Right lung (tissue), 5 donors: Measurements from ENCODE around the gene PPP1R11. TPM values are rescaled to one million over a fixed set of nuclear protein-coding genes. Genes with fewer than 3 reads are reported as not detected.

Experiments used
- DNase-seq, 2 donors: peaks; one replicate each; pipeline ENCODE4 v3.0.0-alpha.2; 2013
- polyA plus RNA-seq, 5 donors: library from polyadenylated mRNA; unstranded; fragments of 120-200 nt; gene quantifications; one replicate each; pipeline versions ENCODE4 v1.2.1 to v1.2.3, GENCODE V29; 2013; ENCODE audit warnings: inconsistent platforms in 1 of 5, low replicate concordance in 1 of 5; ENCODE audit not compliant: insufficient read length in 5 of 5, insufficient read depth in 1 of 5

PPP1R11 gene
- polyA plus RNA-seq, 5 donors, result 55.4 to 59.6 (median 57.2) TPM

GRCh38 chr6:30060606-30061091 is 6.3 kb upstream of the PPP1R11 start:
- no peak for DNase-seq

DNA sequence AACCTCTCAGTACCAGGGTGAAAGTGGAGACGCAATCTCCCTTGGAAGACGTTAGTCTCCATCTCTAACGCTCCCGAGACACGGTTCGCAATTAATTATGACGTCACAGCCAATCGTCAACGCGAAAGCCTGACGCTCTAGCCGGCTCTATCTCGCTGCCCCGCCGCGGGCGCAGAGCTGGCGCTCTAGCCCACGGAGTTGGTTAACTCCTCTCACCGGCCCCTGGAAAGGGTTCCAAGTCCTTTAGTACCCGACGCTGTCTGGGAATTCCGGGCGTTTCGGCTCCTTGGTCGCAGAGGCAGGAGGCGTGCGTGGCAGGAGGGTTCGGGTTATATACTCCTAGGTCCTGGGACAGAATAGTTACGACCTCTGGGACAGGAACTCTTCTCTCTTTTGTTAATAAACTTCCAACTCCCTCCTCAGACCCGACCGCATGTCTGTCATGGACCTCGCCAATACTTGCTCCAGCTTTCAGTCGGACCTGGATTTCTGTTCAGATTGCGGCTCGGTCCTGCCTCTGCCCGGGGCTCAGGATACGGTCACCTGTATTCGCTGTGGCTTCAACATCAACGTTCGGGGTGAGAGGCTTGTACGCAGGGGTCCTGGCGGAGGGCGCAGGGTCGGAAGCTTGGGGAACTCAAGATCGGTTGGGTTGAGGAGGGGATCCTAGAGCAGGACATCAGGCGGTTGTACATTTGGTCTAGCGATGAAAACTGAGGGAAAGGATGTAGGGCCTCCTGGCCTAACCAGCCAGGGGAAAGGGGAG is 5.7 kb upstream of the PPP1R11 start, which contains the start of gene POLR1H:
TSS of gene POLR1H (plus strand) at position 174 of the 766 bp plus-strand sequence. CDS start at position 434, 260 bp downstream.
- DNase-seq, result peak; percentile 93 to 96

DNA sequence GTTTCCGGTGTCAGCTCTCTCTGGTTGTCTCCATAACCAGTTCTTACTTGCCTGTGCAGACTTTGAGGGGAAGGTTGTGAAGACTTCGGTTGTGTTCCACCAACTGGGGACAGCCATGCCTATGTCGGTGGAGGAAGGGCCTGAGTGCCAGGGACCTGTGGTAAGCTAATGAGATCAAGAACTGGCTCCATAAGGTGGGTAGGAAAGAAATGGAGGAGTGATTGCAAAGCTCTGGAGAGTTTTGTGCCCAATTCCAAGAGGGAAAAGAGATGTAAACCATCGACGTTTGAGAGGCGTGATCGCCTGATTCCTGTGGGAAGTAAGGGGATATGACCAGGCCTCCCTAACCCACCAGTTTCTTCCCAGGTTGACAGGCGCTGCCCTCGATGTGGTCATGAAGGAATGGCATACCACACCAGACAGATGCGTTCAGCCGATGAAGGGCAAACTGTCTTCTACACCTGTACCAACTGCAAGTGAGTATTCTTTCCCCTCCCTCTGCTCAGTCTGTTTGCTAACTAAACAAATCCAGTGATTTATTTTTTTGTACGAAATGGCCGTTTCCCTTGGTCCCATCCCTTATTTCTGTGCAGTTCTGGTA is 5.0 kb upstream of the PPP1R11 start:
- DNase-seq, result no peak

GRCh38 chr6:30062471-30063178 is 4.4 kb upstream of the PPP1R11 start:
- no peak for DNase-seq

DNA sequence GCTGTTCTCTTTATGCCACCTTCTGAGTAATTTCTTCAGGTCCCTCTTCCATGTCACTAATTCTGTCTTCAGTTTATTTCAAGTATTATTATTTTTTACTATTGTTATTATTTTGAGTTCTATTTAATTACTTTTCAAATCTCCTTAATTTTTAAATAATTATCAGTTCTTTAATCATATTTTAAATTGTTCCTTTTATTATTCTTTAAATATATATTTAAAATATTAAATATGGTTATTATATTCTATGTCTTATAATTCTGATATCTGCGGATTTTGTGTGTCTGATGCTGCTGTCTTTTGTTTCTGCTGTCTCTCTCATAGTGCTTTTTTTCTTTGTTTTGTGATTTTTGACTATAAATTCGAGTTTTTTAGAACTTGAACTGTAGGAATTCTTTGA is 3.7 kb upstream of the PPP1R11 start:
- DNase-seq, result no peak

DNA sequence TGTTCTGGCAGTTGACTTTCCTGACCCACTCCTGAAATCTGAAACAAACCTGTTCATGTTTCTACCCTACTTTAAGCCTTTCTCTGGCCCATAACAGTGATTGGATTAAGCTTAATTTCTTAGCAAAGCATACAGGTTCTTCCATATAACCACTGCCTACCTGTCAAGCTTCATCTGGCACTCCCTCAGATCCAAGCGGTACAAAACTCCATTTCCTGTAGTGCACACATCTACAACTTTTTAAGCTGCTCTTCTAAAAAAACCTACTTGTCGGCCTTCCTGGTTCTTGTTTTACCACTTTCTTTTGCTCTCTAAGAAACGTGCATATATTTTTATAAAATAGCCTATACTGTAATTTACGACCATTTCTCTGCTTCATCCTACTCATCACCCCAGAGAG is 916 bp upstream of the PPP1R11 start:
- no peak for DNase-seq

GRCh38 chr6:30067460-30068139 is 602 bp downstream of the PPP1R11 start:
- no peak for DNase-seq

- DNase-seq, result no peak
These were observed 4.3 kb downstream of the PPP1R11 start for GRCh38 chr6:30071081-30071818.

- DNase-seq, result no peak
These were observed 4.9 kb downstream of the PPP1R11 start for GRCh38 chr6:30071858-30072257.

- no peak for DNase-seq
These were observed 6.7 kb downstream of the PPP1R11 start for GRCh38 chr6:30073489-30074235.

GRCh38 chr6:30074331-30075093 is 7.5 kb downstream of the PPP1R11 start:
- no peak for DNase-seq

DNA sequence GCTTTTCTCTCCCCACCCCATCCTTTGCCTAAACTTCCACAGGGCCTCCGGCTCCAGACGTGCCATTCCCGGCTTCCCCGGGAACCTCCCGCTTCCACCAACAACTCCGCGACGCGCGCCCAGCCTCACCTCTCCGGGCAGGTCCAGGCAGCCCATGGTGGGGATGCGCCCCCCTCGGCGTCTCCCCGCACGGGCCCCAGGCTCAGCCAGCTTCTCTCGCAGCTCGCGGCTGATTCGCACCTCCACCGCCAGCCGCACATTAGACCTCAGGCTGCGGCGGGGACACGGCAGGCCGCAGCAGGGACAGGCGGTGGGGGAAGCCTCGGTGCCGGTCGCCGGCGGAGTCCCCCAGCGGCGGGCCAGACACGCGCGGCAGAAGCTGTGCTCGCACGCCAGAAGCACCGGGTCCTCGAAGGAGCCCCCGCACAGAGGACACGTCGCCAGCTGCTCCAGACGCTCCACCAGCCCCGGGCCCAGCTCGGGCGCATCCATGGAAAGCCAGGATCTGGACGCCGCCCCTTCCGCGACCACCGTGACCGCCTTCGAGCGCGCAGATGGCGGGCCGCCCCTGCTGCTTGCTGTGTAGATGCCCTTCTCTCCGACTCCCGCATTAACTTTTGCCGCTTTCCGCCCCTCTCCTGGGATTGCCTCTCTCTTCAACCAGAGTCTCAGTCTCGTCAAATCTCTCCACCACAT is 8.2 kb downstream of the PPP1R11 start, which contains the start of gene RNF39:
TSS of gene RNF39 (minus strand) at position 676 of the 696 bp plus-strand sequence. CDS start at position 492, 184 bp downstream.
- DNase-seq, result no peak

- no peak for DNase-seq
These were observed 9.1 kb downstream of the PPP1R11 start for GRCh38 chr6:30075790-30076732.

GRCh38 chr6:30077218-30077617 is 10.2 kb downstream of the PPP1R11 start:
- DNase-seq, result no peak

GRCh38 chr6:30087876-30088275 is 20.9 kb downstream of the PPP1R11 start:
- DNase-seq, result no peak

DNA sequence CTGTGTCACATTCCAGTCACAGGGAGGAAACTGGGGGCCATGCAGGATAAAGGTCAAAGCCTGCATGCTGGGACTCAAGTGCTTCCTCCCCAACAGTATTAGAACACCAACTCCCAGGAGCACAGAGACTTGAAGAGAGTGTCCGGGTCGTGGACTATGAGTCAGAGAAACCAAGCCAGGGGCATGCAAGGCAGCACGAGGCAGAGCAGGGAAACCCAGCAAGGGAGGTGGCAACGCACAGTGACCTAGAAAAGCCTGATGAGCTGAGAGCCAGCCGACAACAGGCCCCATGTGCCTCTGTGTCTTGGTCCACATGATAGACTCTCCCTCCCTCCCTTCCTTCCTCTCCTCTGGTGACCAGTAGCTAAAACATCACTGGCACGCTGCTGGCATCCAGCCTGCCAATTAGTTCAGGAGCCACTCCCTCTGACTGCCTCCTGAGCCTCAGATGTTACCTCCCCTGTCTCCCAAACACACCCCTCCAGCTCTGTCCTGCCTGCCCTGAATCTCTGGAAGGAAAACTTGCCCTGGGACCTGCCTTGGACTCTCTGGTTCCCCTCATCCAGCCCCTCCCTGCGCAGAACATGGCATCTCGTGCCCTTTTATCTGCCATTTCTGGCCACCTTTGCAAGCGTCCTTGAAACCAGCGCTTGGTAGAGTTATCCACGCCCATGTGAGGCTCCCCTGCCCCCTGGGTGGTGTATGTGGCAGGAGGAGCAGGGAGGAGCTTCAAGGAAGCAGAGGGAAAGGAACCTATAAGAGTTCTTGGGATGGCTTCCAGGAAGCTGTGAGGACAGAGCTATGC is 24.8 kb downstream of the PPP1R11 start:
- no peak for DNase-seq
